Activated CD8-positive, alpha-beta memory T cell treated with anti-CD3 and anti-CD28 coated beads, Interleukin-2, amount 10 ng/mL, durations not matched to agents 7 days and 5 days (primary cell): ENCODE data around the gene CD28. TPM values are rescaled to one million over a fixed set of nuclear protein-coding genes. Genes with fewer than 3 reads are reported as not detected.

Experiments
- ATAC-seq: fragments of 150-1000 bp; cut with Tn5 transposase; one replicate; pipeline ENCODE4 v1.10.0; 2021; ENCODE audit warnings: moderate library complexity
- CTCF ChIA-PET: fragments of 350-600 bp; sonication (Branson Sonifier 250); formaldehyde crosslinking; loops from one replicate; lab custom pipeline; 2021; ENCODE audit warnings: antibody characterized with exemption; lab: Charles Lee
- DNase-seq: peaks from one replicate; pipeline ENCODE4 v3.0.0-alpha.2; 2020
- H3K27ac Mint-ChIP-seq: one replicate; pipeline ENCODE4 v1.8.0; 2021; ENCODE audit warnings: mild to moderate bottlenecking, mixed read lengths
- H3K27me3 Mint-ChIP-seq: one replicate; pipeline ENCODE4 v1.8.0; 2021; ENCODE audit warnings: mixed read lengths
- H3K36me3 Mint-ChIP-seq: one replicate; pipeline ENCODE4 v1.8.0; 2021; ENCODE audit warnings: mild to moderate bottlenecking, mixed read lengths
- H3K4me1 Mint-ChIP-seq: one replicate; pipeline ENCODE4 v1.8.0; 2021; ENCODE audit warnings: mixed read lengths
- H3K4me3 Mint-ChIP-seq: one replicate; pipeline ENCODE4 v1.8.0; 2021; ENCODE audit warnings: mild to moderate bottlenecking, moderate library complexity, mixed read lengths
- H3K9me3 Mint-ChIP-seq: one replicate; pipeline ENCODE4 v1.8.0; 2022; ENCODE audit warnings: low read depth, mixed read lengths
- total RNA-seq, 2 experiments: library from RNA; stranded (reverse); gene quantifications; one replicate each; pipeline ENCODE4 v1.2.3, GENCODE V29; 2021

CD28 gene
- total RNA-seq, 2 experiments from 2014 or later: 30.5 to 35.7 TPM

- H3K36me3 Mint-ChIP-seq: peaks cover 45% of the 10 kb centered on the region
- CTCF ChIA-PET: interaction anchor here (4.8 kb wide), 1 partner anchor 8 kb away, joined by 16 read pairs; no protein-coding TSS in a partner anchor
Measured at GRCh38 chr2:203710226-203710625, 3.8 kb downstream of the CD28 start.

DNA sequence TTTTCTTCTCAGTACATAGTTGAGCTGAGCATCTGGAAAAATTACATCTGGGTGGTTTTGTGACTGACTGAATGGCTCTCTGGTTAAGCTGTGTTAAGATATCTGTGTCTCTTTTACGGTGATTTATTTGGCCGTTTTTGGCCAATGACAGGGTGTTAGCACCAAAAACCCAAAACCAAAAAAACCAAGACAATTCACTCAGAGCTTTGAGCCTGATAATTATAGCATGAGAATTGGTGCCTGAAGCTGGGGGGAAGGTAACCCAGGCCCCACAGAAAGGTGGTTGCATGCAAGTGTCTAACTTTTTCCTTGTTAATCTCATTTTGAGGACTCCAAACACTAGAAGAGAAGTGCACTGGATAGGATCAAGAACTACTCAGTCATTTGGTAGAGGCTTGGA is 4.5 kb downstream of the CD28 start:
- Mint-ChIP-seq H3K4me3 (peak overlapping the region; percentile 87), H3K27me3 (no peaks in the 10 kb centered on the region), H3K9me3 (no peaks in the 10 kb centered on the region), H3K36me3 (peaks cover 51% of the 10 kb centered on the region), H3K27ac (peak overlapping the region; percentile 95), H3K4me1 (peaks cover 69% of the 10 kb centered on the region)
- CTCF ChIA-PET: interaction anchor here (0.9 kb wide), 1 partner anchor 30 kb away, joined by 3 read pairs; no protein-coding TSS in a partner anchor
- DNase-seq (no peak), ATAC-seq (no peak)

More at GRCh38 chr2:203710226-203710625, 3.8 kb downstream of the CD28 start:
- DNase-seq: no peak
- Mint-ChIP-seq H3K9me3 (no peaks in the 10 kb centered on the region), H3K4me3 (peak overlapping the region; percentile 87), H3K4me1 (peaks cover 69% of the 10 kb centered on the region), H3K27ac (peak overlapping the region; percentile 95), H3K27me3 (no peaks in the 10 kb centered on the region)
- peak; percentile 4 for ATAC-seq

- H3K4me3 Mint-ChIP-seq: peak overlapping the region; percentile 87
- no peaks in the 10 kb centered on the region for H3K9me3 Mint-ChIP-seq
- no peak for DNase-seq
- peaks cover 69% of the 10 kb centered on the region for H3K4me1 Mint-ChIP-seq
- CTCF ChIA-PET: interaction anchor here (0.9 kb wide), 1 partner anchor 30 kb away, joined by 3 read pairs; no protein-coding TSS in a partner anchor
- peak; percentile 12 for ATAC-seq
- H3K27me3 Mint-ChIP-seq: no peaks in the 10 kb centered on the region
- peak overlapping the region; percentile 95 for H3K27ac Mint-ChIP-seq
- H3K36me3 Mint-ChIP-seq: peaks cover 54% of the 10 kb centered on the region
Measured at GRCh38 chr2:203711399-203711798, 5.0 kb downstream of the CD28 start.

- CTCF ChIA-PET: no interaction called here
- Mint-ChIP-seq H3K27ac (peak overlapping the region; percentile 59), H3K27me3 (no peaks in the 10 kb centered on the region), H3K4me1 (peaks cover 81% of the 10 kb centered on the region), H3K36me3 (peaks cover 55% of the 10 kb centered on the region), H3K9me3 (peaks cover 2% of the 10 kb centered on the region), H3K4me3 (no peak overlapping the region)
- ATAC-seq (no peak), DNase-seq (no peak)
Measured at GRCh38 chr2:203713381-203713780, 6.9 kb downstream of the CD28 start.

DNA sequence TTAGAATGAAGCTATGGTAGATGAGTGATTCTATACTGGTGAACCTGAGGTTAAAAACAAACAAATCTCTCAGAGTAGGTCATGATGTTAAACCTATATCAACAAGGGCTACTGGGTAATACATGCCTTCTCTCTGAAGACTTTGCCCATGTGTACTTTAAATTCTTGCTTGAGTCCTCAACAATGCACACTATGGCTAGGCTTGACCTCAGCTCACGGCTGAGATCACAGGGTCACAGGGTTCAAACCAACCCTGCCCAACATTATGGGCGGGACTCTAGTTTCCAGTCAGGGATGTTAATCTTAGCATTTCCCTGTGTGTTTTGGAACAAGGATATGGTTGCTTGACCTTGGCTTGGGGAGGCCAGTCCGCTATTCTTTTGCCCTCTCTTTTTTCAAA is 7.7 kb downstream of the CD28 start:
- no peak overlapping the region for H3K4me3 Mint-ChIP-seq
- H3K27ac Mint-ChIP-seq: peak overlapping the region; percentile 59
- no peak for DNase-seq

GRCh38 chr2:203715744-203716143 is 9.3 kb downstream of the CD28 start:
- DNase-seq (no peak), ATAC-seq (no peak)
- peaks cover 49% of the 10 kb centered on the region for H3K36me3 Mint-ChIP-seq
- H3K27ac Mint-ChIP-seq: peak overlapping the region; percentile 35
- CTCF ChIA-PET: no interaction called here
- no peak overlapping the region for H3K4me3 Mint-ChIP-seq
- no peaks in the 10 kb centered on the region for H3K27me3 Mint-ChIP-seq
- H3K9me3 Mint-ChIP-seq: peaks cover 2% of the 10 kb centered on the region
- H3K4me1 Mint-ChIP-seq: peaks cover 86% of the 10 kb centered on the region

More for the DNA sequence above, 7.7 kb downstream of the CD28 start:
- peaks cover 85% of the 10 kb centered on the region for H3K4me1 Mint-ChIP-seq
- H3K9me3 Mint-ChIP-seq: peaks cover 2% of the 10 kb centered on the region
- no peak for ATAC-seq
- H3K27me3 Mint-ChIP-seq: no peaks in the 10 kb centered on the region
- CTCF ChIA-PET: interaction anchor here (0.8 kb wide), 1 partner anchor 18 kb away, joined by 3 read pairs; no protein-coding TSS in a partner anchor
- H3K36me3 Mint-ChIP-seq: peaks cover 53% of the 10 kb centered on the region

DNA sequence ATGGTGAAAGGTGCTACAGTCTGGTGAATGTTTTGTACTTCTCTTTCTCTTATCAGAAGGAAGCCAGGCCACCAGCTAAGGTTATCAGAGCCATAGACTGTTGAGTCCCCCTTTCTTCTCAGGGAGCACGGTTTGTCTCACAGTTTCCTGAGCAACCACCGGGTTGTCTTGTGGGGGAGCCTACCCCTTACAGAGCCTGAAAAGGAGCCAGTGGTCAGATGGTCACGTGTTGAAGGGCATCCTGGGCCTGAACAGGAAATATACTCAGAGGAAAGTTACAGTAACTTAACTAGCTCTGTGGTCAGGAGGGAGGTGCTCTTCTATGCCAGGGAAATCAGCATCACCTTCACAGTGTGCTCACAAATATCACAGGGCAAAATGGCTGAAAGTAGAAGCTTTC is 11.6 kb downstream of the CD28 start:
- Mint-ChIP-seq H3K36me3 (peaks cover 53% of the 10 kb centered on the region), H3K27me3 (no peaks in the 10 kb centered on the region), H3K27ac (peak overlapping the region; percentile 88), H3K4me1 (peaks cover 89% of the 10 kb centered on the region), H3K9me3 (peaks cover 2% of the 10 kb centered on the region), H3K4me3 (peak overlapping the region; percentile 34)
- DNase-seq (peak; percentile 91), ATAC-seq (peak; percentile 86)
- CTCF ChIA-PET: interaction anchor here (1.0 to 4.7 kb wide), 7 partner anchors 10 to 191 kb away, joined by 3 to 56 read pairs (median 11); partner anchors contain the start of gene CD28

- peak overlapping the region; percentile 43 for H3K4me3 Mint-ChIP-seq
- no peaks in the 10 kb centered on the region for H3K27me3 Mint-ChIP-seq
- H3K4me1 Mint-ChIP-seq: peaks cover 74% of the 10 kb centered on the region
- DNase-seq (no peak), ATAC-seq (peak; percentile 34)
- H3K36me3 Mint-ChIP-seq: peaks cover 43% of the 10 kb centered on the region
- CTCF ChIA-PET: interaction anchor here (0.7 to 4.7 kb wide), 6 partner anchors 11 to 96 kb away, joined by 3 to 56 read pairs (median 14); partner anchors contain the start of gene CD28
- H3K27ac Mint-ChIP-seq: peak overlapping the region; percentile 88
- H3K9me3 Mint-ChIP-seq: peaks cover 2% of the 10 kb centered on the region
Measured at GRCh38 chr2:203719456-203720410, 13.3 kb downstream of the CD28 start.

GRCh38 chr2:203720915-203721672 is 14.7 kb downstream of the CD28 start:
- H3K4me3 Mint-ChIP-seq: peak overlapping the region; percentile 16
- DNase-seq: no peak
- ATAC-seq: no peak
- H3K27me3 Mint-ChIP-seq: no peaks in the 10 kb centered on the region
- H3K36me3 Mint-ChIP-seq: peaks cover 39% of the 10 kb centered on the region
- H3K27ac Mint-ChIP-seq: peak overlapping the region; percentile 88
- peaks cover 2% of the 10 kb centered on the region for H3K9me3 Mint-ChIP-seq
- CTCF ChIA-PET: interaction anchor here (1.6 to 4.7 kb wide), 5 partner anchors 10 to 29 kb away, joined by 4 to 56 read pairs (median 5); no protein-coding TSS in a partner anchor
- H3K4me1 Mint-ChIP-seq: peaks cover 71% of the 10 kb centered on the region

GRCh38 chr2:203721781-203722300 is 15.4 kb downstream of the CD28 start:
- H3K27ac Mint-ChIP-seq: peak overlapping the region; percentile 88
- CTCF ChIA-PET: interaction anchor here (1.6 to 4.7 kb wide), 5 partner anchors 9 to 29 kb away, joined by 4 to 56 read pairs (median 5); no protein-coding TSS in a partner anchor
- H3K36me3 Mint-ChIP-seq: peaks cover 40% of the 10 kb centered on the region
- no peak overlapping the region for H3K4me3 Mint-ChIP-seq
- DNase-seq: no peak
- H3K4me1 Mint-ChIP-seq: peaks cover 71% of the 10 kb centered on the region
- peaks cover 2% of the 10 kb centered on the region for H3K9me3 Mint-ChIP-seq
- ATAC-seq: no peak
- H3K27me3 Mint-ChIP-seq: no peaks in the 10 kb centered on the region

DNA sequence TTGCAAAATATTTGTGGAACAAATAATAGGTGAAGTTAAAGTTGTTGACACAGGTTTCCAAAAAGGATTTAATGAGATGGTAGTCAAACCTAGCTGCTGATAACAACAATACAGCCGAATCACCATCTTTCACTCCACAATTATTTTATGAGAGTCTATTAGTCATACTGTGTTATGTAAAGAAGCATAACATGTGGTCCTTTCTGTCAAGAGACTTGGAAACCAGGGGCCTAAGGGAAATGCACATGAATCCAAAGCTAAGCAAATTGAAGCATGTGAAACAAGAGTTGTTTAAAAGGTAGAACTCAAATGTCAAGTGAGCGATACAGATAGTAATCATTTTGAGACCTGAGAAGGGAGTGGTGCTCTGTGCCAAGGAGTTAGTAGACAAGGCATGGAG is 16.0 kb downstream of the CD28 start:
- ATAC-seq: no peak
- H3K27ac Mint-ChIP-seq: no peak overlapping the region
- peaks cover under 1% of the 10 kb centered on the region for H3K9me3 Mint-ChIP-seq
- peaks cover 70% of the 10 kb centered on the region for H3K4me1 Mint-ChIP-seq
- no peak overlapping the region for H3K4me3 Mint-ChIP-seq
- H3K36me3 Mint-ChIP-seq: peaks cover 42% of the 10 kb centered on the region
- no peak for DNase-seq
- no peaks in the 10 kb centered on the region for H3K27me3 Mint-ChIP-seq
- CTCF ChIA-PET: interaction anchor here (1.9 kb wide), 1 partner anchor 26 kb away, joined by 4 read pairs; no protein-coding TSS in a partner anchor

DNA sequence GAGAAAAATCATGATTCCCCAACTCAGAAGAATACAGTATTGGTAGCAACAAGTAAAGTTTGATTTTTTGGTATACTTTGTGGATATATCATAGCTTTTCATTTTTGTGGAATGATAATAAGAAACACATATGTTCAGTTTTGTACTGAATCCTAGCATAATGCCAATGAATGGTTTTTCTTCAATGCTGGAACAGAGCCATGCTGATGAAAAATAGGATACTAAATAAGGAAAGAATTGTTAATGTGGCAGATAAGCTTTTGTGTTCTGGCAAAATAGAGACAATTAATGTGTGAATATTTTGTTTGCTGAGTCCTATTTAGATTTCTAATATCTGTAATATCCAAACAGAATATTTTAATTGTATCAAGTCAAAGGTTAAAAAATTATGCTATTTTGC is 21.9 kb downstream of the CD28 start:
- Mint-ChIP-seq H3K9me3 (no peaks in the 10 kb centered on the region), H3K4me3 (no peak overlapping the region), H3K27ac (no peak overlapping the region), H3K36me3 (peaks cover 60% of the 10 kb centered on the region), H3K27me3 (no peaks in the 10 kb centered on the region), H3K4me1 (peaks cover 68% of the 10 kb centered on the region)
- DNase-seq (no peak), ATAC-seq (no peak)
- CTCF ChIA-PET: interaction anchor here (1.5 to 6.6 kb wide), 3 partner anchors 9 to 87 kb away, joined by 3 to 56 read pairs (median 4); partner anchors contain the start of gene CD28
